Hepatocyte (in vitro differentiated cells): ENCODE results near the gene SYNGAP1.

ENCODE experiments used
- CTCF ChIP-seq: fragments of 200-600 bp; sonication (generic); IDR thresholded peaks from 2 replicates; pipeline ENCODE4 v1.5.1; 2016; ENCODE audit warnings: antibody characterized with exemption, mild to moderate bottlenecking; ENCODE audit not compliant: poor library complexity
- EZH2 ChIP-seq: fragments of 200-600 bp; sonication (generic); IDR thresholded peaks from 2 replicates; pipeline ENCODE4 v1.6.1; 2016; ENCODE audit warnings: antibody characterized with exemption, mild to moderate bottlenecking, borderline replicate concordance

- no peak for TF ChIP-seq CTCF
- TF ChIP-seq EZH2: no peak
Observed at GRCh38 chr6:33492093-33492492, 72.2 kb downstream of the SYNGAP1 start.
